SK-N-MC (cell line): ENCODE data around the gene SH3BP5L.
"Not testable (repeated sequence)": the region's sequence is repeated elsewhere in the genome, so short reads cannot be mapped to it uniquely, and the experiment has no call there.

Source experiments
- DNase-seq: peaks from one replicate; pipeline ENCODE4 v3.0.0-alpha.2; 2011; ENCODE audit warnings: low read depth, low spot score
- H3K27ac ChIP-seq: fragments of 200-600 bp; sonication (generic); 2 replicates; pipeline ENCODE4 v1.5.1; 2016; ENCODE audit warnings: mixed run types
- H3K36me3 ChIP-seq: fragments of 200-600 bp; sonication (generic); 2 replicates; pipeline ENCODE4 v1.6.1; 2017; ENCODE audit warnings: antibody characterized with exemption, low read length, mixed read lengths; ENCODE audit not compliant: insufficient read depth
- H3K4me3 ChIP-seq: fragments of 200-600 bp; sonication (generic); 2 replicates; pipeline ENCODE4 v1.5.1; 2016
- H3K9ac ChIP-seq: fragments of 200-600 bp; sonication (generic); 2 replicates; pipeline ENCODE4 v1.8.0; 2017; ENCODE audit warnings: mixed run types, mixed read lengths; ENCODE audit not compliant: insufficient read length
- H3K9me3 ChIP-seq: fragments of 200-600 bp; sonication (generic); 2 replicates; pipeline ENCODE4 v1.6.1; 2017; ENCODE audit warnings: low read depth, mild to moderate bottlenecking, antibody characterized with exemption, low read length, moderate library complexity, mixed read lengths
- EZH2 ChIP-seq: fragments of 200-600 bp; sonication (generic); IDR thresholded peaks from one replicate; pipeline ENCODE4 v1.6.1; 2017; ENCODE audit warnings: antibody characterized with exemption
- FOXP2 ChIP-seq: optimal IDR thresholded peaks from 2 replicates; pipeline ENCODE3; 2011; ENCODE audit warnings: mild to moderate bottlenecking, moderate library complexity; ENCODE audit not compliant: insufficient read depth; ENCODE audit errors: extremely low read length, control extremely low read depth
- POLR2AphosphoS5 ChIP-seq: IDR thresholded peaks from 2 replicates; pipeline ENCODE4 v1.6.1; 2012; ENCODE audit warnings: mild to moderate bottlenecking, low read depth, low read length, borderline replicate concordance

The SH3BP5L gene

GRCh38 chr1:248798791-248799190, 26.9 kb downstream of the SH3BP5L start:
- no peaks in the 10 kb centered on the region for H3K36me3 ChIP-seq
- no peak overlapping the region for H3K9ac ChIP-seq
- no peak overlapping the region for H3K4me3 ChIP-seq
- TF ChIP-seq POLR2AphosphoS5 (no peak), FOXP2 (no peak), EZH2 (no peak)
- no peak overlapping the region for H3K27ac ChIP-seq
- DNase-seq: no peak
- no peaks in the 10 kb centered on the region for H3K9me3 ChIP-seq

DNA sequence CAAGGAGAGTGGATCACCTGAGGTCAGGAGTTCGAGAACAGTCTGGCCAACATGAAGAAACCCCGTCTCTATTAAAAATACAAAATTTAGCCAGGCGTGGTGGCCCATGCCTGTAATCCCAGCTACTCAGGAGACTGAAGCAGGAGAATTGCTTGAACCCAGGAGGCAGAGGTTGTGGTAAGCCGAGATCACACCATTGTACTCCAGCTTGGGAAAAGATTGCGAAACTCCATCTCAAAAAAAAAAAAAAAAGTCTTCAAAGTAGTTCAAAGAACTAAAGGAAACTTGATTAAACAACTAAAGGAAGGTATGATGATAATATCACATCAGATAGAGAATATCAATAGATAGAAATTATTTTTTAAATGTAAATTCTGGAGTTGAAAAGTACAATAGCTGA, 31.1 kb downstream of the SH3BP5L start:
- H3K36me3 ChIP-seq, H3K9ac ChIP-seq, H3K4me3 ChIP-seq, H3K27ac ChIP-seq, DNase-seq, H3K9me3 ChIP-seq: not testable (repeated sequence)

DNA sequence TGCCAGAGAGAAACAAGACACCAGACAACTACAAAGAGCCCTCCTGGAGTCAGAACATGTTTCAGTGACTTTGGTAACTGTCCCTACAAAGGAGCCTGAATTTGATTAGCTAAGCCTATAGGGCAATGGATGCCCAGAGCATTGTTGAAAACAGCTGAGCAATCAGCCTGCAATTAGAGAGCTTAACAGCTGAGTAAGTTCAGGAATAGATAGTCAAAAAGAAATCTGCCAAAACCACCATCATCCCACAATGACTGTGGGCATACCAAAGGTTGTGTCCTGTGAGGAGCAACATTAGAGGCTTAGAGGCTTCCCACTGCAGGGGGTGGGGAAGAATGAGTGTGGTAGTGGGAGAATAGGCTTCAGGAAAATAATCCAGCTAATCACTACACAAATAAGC, 32.1 kb downstream of the SH3BP5L start:
- no peak overlapping the region for H3K27ac ChIP-seq
- DNase-seq: no peak
- no peaks in the 10 kb centered on the region for H3K36me3 ChIP-seq
- H3K4me3 ChIP-seq: no peak overlapping the region
- H3K9ac ChIP-seq: no peak overlapping the region
- no peaks in the 10 kb centered on the region for H3K9me3 ChIP-seq
- no peak for TF ChIP-seq FOXP2
- TF ChIP-seq POLR2AphosphoS5: no peak
- no peak for TF ChIP-seq EZH2

DNA sequence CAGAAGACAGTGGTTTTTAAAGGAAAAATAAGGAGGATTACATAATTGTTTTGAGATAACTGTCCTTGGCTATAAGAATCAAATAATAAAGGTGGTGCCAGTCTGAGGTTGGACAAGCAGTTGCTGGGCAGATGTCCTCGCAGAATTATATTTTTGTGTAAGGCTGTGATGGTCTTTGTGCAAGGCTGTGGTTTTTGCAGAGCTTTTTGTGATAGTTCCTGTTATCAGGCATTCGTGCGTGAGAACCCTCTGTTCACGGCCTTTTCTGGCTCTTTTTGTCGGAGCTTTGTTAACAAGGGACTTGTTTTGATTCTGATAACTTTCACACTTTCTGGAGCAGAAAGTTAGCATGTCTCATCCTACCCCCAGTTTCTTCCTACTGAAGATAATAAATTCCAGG, 33.4 kb downstream of the SH3BP5L start:
- Histone ChIP-seq H3K9ac (no peak overlapping the region), H3K36me3 (no peaks in the 10 kb centered on the region), H3K9me3 (no peaks in the 10 kb centered on the region), H3K4me3 (no peak overlapping the region), H3K27ac (no peak overlapping the region)
- TF ChIP-seq EZH2 (no peak), FOXP2 (no peak), POLR2AphosphoS5 (no peak)
- DNase-seq: no peak

DNA sequence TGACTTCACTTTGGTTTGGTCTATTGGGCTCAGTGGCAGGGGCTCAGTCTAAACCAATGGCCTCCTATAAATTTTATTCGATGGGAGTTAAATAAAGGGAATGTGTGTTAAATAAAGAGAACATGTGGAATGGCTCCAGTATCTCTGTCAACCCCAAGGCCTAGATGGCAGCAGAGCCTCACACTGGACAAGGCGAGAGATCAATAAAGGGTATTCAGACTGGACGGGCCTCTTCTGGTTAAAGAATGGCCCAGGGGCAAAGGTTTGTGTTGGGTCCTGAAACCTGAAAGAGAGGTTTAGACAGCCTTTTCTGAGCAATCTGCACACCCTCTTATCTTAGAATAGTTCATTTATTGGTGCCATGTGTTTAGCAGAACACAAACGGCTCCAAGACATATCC, 34.7 kb downstream of the SH3BP5L start:
- no peaks in the 10 kb centered on the region for H3K36me3 ChIP-seq
- no peak for DNase-seq
- no peak overlapping the region for H3K4me3 ChIP-seq
- H3K27ac ChIP-seq: no peak overlapping the region
- TF ChIP-seq EZH2: no peak
- no peak for TF ChIP-seq FOXP2
- no peak for TF ChIP-seq POLR2AphosphoS5
- H3K9me3 ChIP-seq: no peaks in the 10 kb centered on the region
- no peak overlapping the region for H3K9ac ChIP-seq

- H3K9me3 ChIP-seq: no peaks in the 10 kb centered on the region
- H3K9ac ChIP-seq: no peak overlapping the region
- no peak for DNase-seq
- no peak overlapping the region for H3K4me3 ChIP-seq
- TF ChIP-seq POLR2AphosphoS5 (no peak), FOXP2 (no peak), EZH2 (no peak)
- no peaks in the 10 kb centered on the region for H3K36me3 ChIP-seq
- H3K27ac ChIP-seq: no peak overlapping the region
Observed at GRCh38 chr1:248790456-248790855, 35.3 kb downstream of the SH3BP5L start.

DNA sequence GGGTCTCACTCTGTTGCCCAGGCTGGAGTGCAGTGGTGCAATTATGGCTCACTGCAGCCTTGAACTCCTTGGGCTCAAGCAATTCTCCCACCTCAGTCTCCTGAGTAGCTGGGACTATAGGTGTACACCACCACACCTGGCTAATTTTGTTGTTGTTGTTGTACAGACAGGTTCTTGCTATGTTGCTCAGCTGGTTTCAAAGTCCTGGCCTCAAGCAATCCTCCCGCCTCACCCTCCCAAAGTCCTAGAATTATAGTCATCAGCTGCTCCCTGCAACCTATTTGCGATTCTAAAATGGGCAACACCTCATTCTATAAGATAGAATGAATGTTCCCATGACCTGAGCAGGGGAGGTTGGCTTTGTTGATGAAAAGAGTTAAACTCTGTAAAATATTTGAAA, 36.4 kb downstream of the SH3BP5L start:
- not testable (repeated sequence) for DNase-seq, H3K4me3 ChIP-seq, H3K9ac ChIP-seq, H3K9me3 ChIP-seq, H3K27ac ChIP-seq, H3K36me3 ChIP-seq

DNA sequence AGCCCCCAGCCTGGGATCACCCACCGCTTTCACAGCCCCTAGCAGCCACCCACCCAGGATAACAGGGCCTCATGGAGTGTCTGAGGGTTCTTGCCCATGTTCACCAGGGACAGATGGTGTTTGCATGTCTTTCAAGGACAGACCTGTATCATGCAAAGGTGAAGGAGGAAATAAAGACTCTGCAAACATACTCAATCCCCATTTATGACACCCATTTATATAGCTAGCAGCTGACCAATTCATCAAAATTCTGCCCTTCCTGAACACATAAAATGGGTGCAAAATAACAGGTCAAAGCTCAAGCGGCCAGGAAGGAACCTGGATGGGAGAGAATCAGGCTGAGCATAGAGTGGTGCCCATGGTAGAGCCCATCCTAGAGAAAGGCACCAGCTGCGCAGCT, 37.4 kb downstream of the SH3BP5L start:
- Histone ChIP-seq H3K27ac (no peak overlapping the region), H3K4me3 (no peak overlapping the region), H3K36me3 (no peaks in the 10 kb centered on the region), H3K9me3 (no peaks in the 10 kb centered on the region), H3K9ac (no peak overlapping the region)
- no peak for DNase-seq
- TF ChIP-seq EZH2 (no peak), POLR2AphosphoS5 (no peak), FOXP2 (no peak)

DNA sequence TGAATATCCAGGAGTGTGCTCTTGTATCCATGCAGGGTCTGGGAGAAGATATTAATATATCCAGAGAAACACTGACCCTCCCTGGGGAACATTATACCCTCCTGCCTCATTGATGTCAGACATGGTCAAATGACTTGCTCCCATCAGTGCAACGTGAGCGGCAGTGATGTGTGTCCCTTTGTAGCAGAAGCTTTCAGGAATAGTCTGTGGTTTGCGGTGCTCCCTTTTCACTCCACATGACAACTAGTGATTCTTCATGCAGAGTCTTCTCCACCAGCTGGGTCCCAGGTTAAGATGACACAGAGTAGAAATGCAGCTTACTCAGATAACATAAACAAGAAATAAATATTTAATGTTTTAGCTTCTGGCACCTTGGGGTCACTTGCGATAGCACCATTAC, 38.3 kb downstream of the SH3BP5L start:
- DNase-seq: no peak
- Histone ChIP-seq H3K36me3 (no peaks in the 10 kb centered on the region), H3K9ac (no peak overlapping the region), H3K27ac (no peak overlapping the region), H3K4me3 (no peak overlapping the region), H3K9me3 (no peaks in the 10 kb centered on the region)
- TF ChIP-seq EZH2 (no peak), POLR2AphosphoS5 (no peak), FOXP2 (no peak)

DNA sequence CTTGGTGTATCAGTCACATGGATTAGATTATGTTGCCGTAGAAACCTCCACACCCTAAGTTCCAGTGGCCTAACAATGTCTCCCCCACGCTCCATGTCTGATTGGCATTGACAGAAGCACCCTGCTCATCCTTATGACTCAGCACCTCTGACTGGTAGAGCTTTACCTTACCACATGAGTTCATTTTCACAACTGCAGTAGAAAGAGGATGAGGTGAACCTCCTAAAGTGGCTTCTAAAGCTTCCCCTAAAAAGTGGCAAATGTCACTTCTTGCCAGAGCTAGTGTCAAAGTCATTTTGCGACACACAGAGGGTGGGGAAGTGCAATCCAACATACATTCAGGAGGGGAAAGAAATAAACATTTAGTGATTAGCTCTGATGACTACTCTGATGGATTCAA, 39.6 kb downstream of the SH3BP5L start:
- Histone ChIP-seq H3K9ac (no peak overlapping the region), H3K36me3 (no peaks in the 10 kb centered on the region), H3K4me3 (no peak overlapping the region), H3K27ac (no peak overlapping the region), H3K9me3 (no peaks in the 10 kb centered on the region)
- TF ChIP-seq POLR2AphosphoS5: no peak
- TF ChIP-seq EZH2: no peak
- TF ChIP-seq FOXP2: no peak
- no peak for DNase-seq
